ENCODE results near the gene SPOCK3.
"Not testable (repeated sequence)": the region's sequence is repeated elsewhere in the genome, so short reads cannot be mapped to it uniquely, and the experiment has no call there.

Gene SPOCK3

GRCh38 chr4:167234316-167234881 is at the start of gene SPOCK3:
SPOCK3 (minus strand) TSS chr4:167234494.
- peak; percentile 59 to 70 for DNase-seq

GRCh38 chr4:167282171-167282864 is 48.0 kb upstream of the SPOCK3 start:
- DNase-seq: no peak

- DNase-seq: not testable (repeated sequence)
These were observed 47.3 kb upstream of the SPOCK3 start for GRCh38 chr4:167281545-167281944.

GRCh38 chr4:167274351-167274750 is 40.1 kb upstream of the SPOCK3 start:
- DNase-seq: no peak

GRCh38 chr4:167265231-167265630 is 30.9 kb upstream of the SPOCK3 start:
- DNase-seq: no peak

- no peak for DNase-seq
These were observed 14.0 kb upstream of the SPOCK3 start for GRCh38 chr4:167248271-167248670.

GRCh38 chr4:167239627-167240026 is 5.3 kb upstream of the SPOCK3 start:
- DNase-seq: no peak

- DNase-seq: no peak
These were observed 3.9 kb upstream of the SPOCK3 start for GRCh38 chr4:167238226-167238625.

GRCh38 chr4:167233685-167234315 is 494 bp downstream of the SPOCK3 start:
- peak; percentile 49 to 70 for DNase-seq

- peak; percentile 18 to 69 for DNase-seq
These were observed 1.2 kb downstream of the SPOCK3 start for GRCh38 chr4:167232805-167233684.

GRCh38 chr4:167230744-167231143 is 3.5 kb downstream of the SPOCK3 start:
- DNase-seq: no peak

GRCh38 chr4:167222099-167222498 is 12.2 kb downstream of the SPOCK3 start:
- no peak for DNase-seq

GRCh38 chr4:167221084-167221483 is 13.2 kb downstream of the SPOCK3 start:
- no peak for DNase-seq

GRCh38 chr4:167218022-167218608 is 16.2 kb downstream of the SPOCK3 start:
- no peak for DNase-seq

GRCh38 chr4:167216783-167217182 is 17.5 kb downstream of the SPOCK3 start:
- no peak for DNase-seq

GRCh38 chr4:167210166-167210565 is 24.1 kb downstream of the SPOCK3 start:
- DNase-seq: no peak

GRCh38 chr4:167196344-167197012 is 37.8 kb downstream of the SPOCK3 start:
- no peak for DNase-seq

GRCh38 chr4:167190379-167190778 is 43.9 kb downstream of the SPOCK3 start:
- no peak for DNase-seq

GRCh38 chr4:167185465-167185864 is 48.8 kb downstream of the SPOCK3 start:
- DNase-seq: no peak

GRCh38 chr4:167183036-167183435 is 51.3 kb downstream of the SPOCK3 start:
- peak; percentile 16 to 62 for DNase-seq

- DNase-seq: no peak
These were observed 56.4 kb downstream of the SPOCK3 start for GRCh38 chr4:167177925-167178324.

- no peak for DNase-seq
These were observed 57.4 kb downstream of the SPOCK3 start for GRCh38 chr4:167176723-167177367.

Data from hippocampal formation (tissue), 2 donors.